ENCODE measurements around the gene LDLRAP1.

- TF ChIP-seq CTCF (IDR thresholded peaks at IDR 0.05) (no peak), EZH2 (IDR thresholded peaks at IDR 0.05) (no peak)
These were observed 2.6 kb upstream of the LDLRAP1 start for GRCh38 chr1:25540750-25541342.
